Naive thymus-derived CD8-positive, alpha-beta T cell (primary cell): ENCODE data around the gene MAFB. TPM values are rescaled to one million over a fixed set of nuclear protein-coding genes. Genes with fewer than 3 reads are reported as not detected.
A peak's percentile ranks its signal among the peaks of the same experiment; 100 is the strongest.

Source experiments
- ATAC-seq, 2 donors: fragments of 150-1000 bp; cut with Tn5 transposase in 1 of 2; sonication (Bioruptor Pico), chemical (Tn5 transposase) in 1 of 2; 1 replicate in 1 of 2; 2 replicates in 1 of 2; pipeline ENCODE4 v1.10.0; 2021; ENCODE audit warnings: mild to moderate bottlenecking in 2 of 2, moderate library complexity in 2 of 2
- POLR2A ChIA-PET: fragments of 350-600 bp; sonication (Branson Sonifier 250); formaldehyde crosslinking; loops from one replicate; lab custom pipeline; 2021; ENCODE audit warnings: antibody characterized with exemption; lab: Charles Lee
- DNase-seq, 10 donors: peaks; one replicate each; pipeline versions ENCODE4 v3.0.0 to v3.0.0-alpha.2; 2020 to 2022
- H3K27ac Mint-ChIP-seq, 10 donors: one replicate each; pipeline ENCODE4 v1.8.0; 2020 to 2022; ENCODE audit warnings: mild to moderate bottlenecking in 10 of 10, mixed read lengths in 10 of 10, moderate library complexity in 4 of 10, inconsistent platforms in 1 of 10
- H3K27me3 Mint-ChIP-seq, 5 donors: one replicate each; pipeline ENCODE4 v1.8.0; 2021 to 2022; ENCODE audit warnings: mixed read lengths in 5 of 5
- H3K36me3 Mint-ChIP-seq, 3 donors: one replicate each; pipeline ENCODE4 v1.8.0; 2020 to 2022; ENCODE audit warnings: mixed read lengths in 3 of 3, mild to moderate bottlenecking in 2 of 3, inconsistent platforms in 1 of 3
- H3K4me1 Mint-ChIP-seq, 4 donors: one replicate each; pipeline ENCODE4 v1.8.0; 2021 to 2022; ENCODE audit warnings: mixed read lengths in 4 of 4
- H3K4me3 Mint-ChIP-seq, 10 donors: one replicate each; pipeline ENCODE4 v1.8.0; 2020 to 2022; ENCODE audit warnings: mild to moderate bottlenecking in 10 of 10, mixed read lengths in 10 of 10, moderate library complexity in 6 of 10, inconsistent platforms in 1 of 10
- H3K9me3 Mint-ChIP-seq, 9 donors: one replicate each; pipeline ENCODE4 v1.8.0; 2020 to 2022; ENCODE audit warnings: mixed read lengths in 9 of 9, mild to moderate bottlenecking in 3 of 9, inconsistent platforms in 1 of 9, moderate library complexity in 1 of 9
- polyA plus RNA-seq, 3 donors: library from polyadenylated mRNA; unstranded; fragments of 300-500 nt; fragmentation: Illumina TruSeq; gene quantifications; one replicate each; pipeline ENCODE4 v1.2.3, GENCODE V29; 2021
- total RNA-seq, 8 experiments: library from RNA in 2 of 8; stranded (reverse) in 2 of 8; gene quantifications; one replicate each; pipeline ENCODE4 v1.2.3 and lab custom pipeline; 2021 to 2026

MAFB gene
- total and polyA plus RNA-seq, 5 experiments from 2014 or later = 0.08 to 1.3 (median 1.1) TPM; not detected in 2

DNA sequence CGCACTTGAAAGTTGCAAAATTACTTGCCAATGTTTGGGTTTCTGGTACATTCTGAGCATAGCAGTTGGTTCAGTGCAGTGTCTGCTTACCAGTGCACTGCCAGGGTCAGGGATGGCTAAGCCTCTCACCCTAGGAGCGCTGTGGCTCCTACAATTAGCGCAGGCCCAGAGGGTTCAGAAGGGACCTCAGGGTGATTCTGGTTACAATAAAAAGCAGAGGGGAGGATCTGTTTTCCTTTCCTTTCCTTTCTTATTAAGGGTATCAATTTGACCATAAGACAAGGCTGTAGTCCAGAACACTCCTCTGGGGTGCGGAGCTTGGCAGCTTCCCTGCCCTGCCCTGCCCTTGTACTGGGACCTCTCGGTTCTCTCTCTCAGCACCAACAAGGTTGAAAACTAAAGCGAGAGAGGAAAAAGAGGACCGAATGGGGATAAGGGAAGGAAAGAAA, 2.6 kb downstream of the MAFB start:
- no peaks in the 10 kb centered on the region for H3K36me3 Mint-ChIP-seq
- no peak for DNase-seq
- H3K9me3 Mint-ChIP-seq = no peaks in the 10 kb centered on the region
- H3K4me1 Mint-ChIP-seq = peaks cover 7 to 24% (median 10%) of the 10 kb centered on the region in 4 donors
- peaks cover 28 to 81% (median 50%) of the 10 kb centered on the region in 5 donors for H3K27me3 Mint-ChIP-seq
- peak overlapping the region in 4 of 10 donors; percentile 30 to 72 (median 49) for H3K4me3 Mint-ChIP-seq
- no peak overlapping the region for H3K27ac Mint-ChIP-seq
- ATAC-seq = no peak
- POLR2A ChIA-PET = no interaction called here

DNA sequence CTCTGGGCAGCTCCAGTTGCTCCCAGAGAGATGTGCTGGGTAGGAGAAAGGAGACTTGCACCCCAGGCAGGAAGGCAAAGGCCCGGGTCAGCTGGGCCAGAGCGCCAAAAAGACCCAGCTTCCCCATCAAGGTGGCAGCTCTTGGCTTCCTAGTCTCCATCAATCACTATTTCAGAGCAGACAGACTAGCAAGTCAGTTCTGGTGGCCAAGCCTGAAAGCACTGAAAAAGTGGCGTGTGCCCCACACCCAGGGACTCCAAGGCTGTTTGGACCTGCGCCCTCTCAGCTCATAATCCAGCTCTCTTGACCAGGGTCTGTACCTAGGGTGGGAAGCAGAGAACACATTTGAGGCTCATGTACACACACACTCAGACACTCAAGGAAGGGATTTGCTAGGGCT, 3.7 kb downstream of the MAFB start:
- peaks cover 4 to 23% (median 10%) of the 10 kb centered on the region in 4 donors for H3K4me1 Mint-ChIP-seq
- H3K4me3 Mint-ChIP-seq = peak overlapping the region in 1 of 10 donors; percentile 48
- DNase-seq = no peak
- POLR2A ChIA-PET = no interaction called here
- ATAC-seq = no peak
- no peaks in the 10 kb centered on the region for H3K9me3 Mint-ChIP-seq
- no peak overlapping the region for H3K27ac Mint-ChIP-seq
- peaks cover 33 to 81% (median 51%) of the 10 kb centered on the region in 5 donors for H3K27me3 Mint-ChIP-seq
- no peaks in the 10 kb centered on the region for H3K36me3 Mint-ChIP-seq

DNA sequence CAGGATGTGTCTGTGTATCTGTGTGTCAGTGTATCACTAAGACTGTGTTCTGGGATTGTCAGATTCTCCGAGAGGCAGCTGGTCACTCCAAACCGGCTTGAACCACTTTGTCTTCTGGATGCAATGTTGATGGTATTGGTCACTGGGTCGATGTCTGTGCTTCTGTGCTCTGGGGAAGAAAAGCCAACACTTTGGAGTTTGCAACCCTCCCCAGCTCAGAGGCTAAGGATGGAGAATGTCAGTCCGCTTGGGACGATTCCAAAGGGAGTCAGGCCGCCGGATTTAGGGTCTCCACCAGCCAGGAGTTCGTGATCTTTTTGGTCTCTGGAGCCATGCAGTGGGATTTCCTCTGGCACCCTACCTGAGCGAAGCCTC, 5.2 kb downstream of the MAFB start:
- Mint-ChIP-seq H3K4me1 (peaks cover 1 to 16% (median 8%) of the 10 kb centered on the region in 4 donors), H3K27me3 (peaks cover 37 to 82% (median 57%) of the 10 kb centered on the region in 5 donors), H3K27ac (no peak overlapping the region), H3K9me3 (no peaks in the 10 kb centered on the region), H3K36me3 (no peaks in the 10 kb centered on the region), H3K4me3 (peak overlapping the region in 1 of 10 donors; percentile 57)
- ATAC-seq (no peak), DNase-seq (no peak)
- POLR2A ChIA-PET = no interaction called here

DNA sequence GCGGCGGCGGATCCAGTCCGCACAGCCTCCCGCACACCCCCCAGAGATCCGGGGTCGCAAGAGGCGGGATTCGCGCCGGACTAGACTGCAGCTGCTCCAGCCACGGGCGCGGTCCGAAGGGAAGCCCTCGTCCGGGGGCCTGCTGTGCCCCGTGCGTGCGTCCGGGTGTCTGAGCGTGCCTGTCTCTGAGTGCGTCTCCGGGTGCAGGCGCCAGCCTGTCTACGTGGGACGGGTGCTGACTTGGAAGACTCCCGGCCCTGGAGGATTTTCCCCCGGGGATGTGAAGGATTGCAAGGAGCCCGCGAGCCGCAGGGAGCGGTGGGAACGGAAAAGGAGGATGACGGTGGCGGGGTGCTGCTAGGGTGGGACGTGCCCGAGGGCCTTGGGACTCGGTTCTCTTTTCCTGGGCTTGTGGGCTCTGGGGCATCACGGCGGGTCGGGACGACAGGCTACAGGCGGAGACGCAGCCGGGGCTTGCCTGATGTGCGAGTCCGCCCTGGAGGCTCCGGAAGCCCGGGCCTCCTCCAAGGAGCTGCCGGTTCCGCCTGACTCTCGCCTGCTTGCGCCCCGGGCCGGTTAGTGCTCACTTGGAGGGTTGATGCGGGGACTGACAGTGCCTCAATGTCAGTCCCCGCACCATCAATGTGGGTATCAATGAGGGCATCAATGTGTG, 5.7 kb downstream of the MAFB start:
- no peak for DNase-seq
- H3K27ac Mint-ChIP-seq = no peak overlapping the region
- peak overlapping the region in 2 of 10 donors; percentile 15 to 57 for H3K4me3 Mint-ChIP-seq
- H3K9me3 Mint-ChIP-seq = no peaks in the 10 kb centered on the region
- POLR2A ChIA-PET = no interaction called here
- H3K36me3 Mint-ChIP-seq = no peaks in the 10 kb centered on the region
- H3K27me3 Mint-ChIP-seq = peaks cover 37 to 79% (median 57%) of the 10 kb centered on the region in 5 donors
- ATAC-seq = no peak
- peaks cover 1 to 13% (median 7%) of the 10 kb centered on the region in 4 donors for H3K4me1 Mint-ChIP-seq

DNA sequence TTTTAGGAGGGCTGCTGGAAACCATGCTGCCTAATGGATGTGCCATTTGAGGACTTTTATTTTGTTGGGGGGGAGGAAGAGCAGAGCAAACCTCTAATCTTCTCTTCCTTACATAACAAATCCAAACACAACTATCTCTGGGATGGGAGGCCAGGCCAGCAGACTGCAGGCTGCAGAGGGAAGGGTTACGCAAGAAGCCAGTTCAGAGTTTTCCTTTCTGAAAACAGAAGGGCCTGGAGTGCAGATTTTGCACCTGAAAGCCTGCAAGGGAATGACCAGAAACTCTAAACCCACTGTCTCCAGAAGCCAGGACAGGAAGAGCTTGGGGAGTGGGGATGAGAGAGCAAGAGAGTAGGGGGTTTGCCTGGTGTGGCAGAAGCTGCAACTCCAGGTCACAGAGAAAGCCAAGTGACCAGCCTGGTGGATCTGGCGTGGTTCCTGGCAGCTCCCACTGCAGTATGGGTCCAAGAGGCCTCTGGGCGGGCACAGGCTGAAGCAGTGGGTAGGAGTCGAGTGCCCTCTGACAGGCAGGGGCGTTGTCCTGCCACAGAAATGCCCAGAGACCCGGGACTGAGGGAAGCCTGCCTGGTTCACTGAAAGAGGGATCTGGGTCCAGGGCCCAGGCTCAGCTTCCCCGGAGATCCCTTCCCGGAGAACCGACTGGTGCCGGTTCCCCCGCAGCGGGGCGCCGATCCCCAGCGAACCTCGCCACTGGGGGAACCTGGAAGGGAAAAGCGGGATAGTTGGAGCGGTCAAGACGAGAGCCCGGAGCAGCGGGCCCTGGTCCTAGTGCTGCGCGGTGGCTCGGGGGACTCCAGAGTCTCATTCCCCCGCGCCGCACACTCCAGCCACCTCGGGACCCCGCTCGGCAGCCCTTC, 6.7 kb downstream of the MAFB start:
- Mint-ChIP-seq H3K9me3 (peaks cover 0 to 1% (median 0%) of the 10 kb centered on the region in 9 donors), H3K4me1 (peaks cover 1 to 12% (median 7%) of the 10 kb centered on the region in 4 donors), H3K36me3 (no peaks in the 10 kb centered on the region), H3K27me3 (peaks cover 41 to 76% (median 60%) of the 10 kb centered on the region in 5 donors), H3K4me3 (peak overlapping the region in 3 of 10 donors; percentile 12 to 64 (median 19)), H3K27ac (no peak overlapping the region)
- no peak for ATAC-seq
- POLR2A ChIA-PET = no interaction called here
- no peak for DNase-seq

DNA sequence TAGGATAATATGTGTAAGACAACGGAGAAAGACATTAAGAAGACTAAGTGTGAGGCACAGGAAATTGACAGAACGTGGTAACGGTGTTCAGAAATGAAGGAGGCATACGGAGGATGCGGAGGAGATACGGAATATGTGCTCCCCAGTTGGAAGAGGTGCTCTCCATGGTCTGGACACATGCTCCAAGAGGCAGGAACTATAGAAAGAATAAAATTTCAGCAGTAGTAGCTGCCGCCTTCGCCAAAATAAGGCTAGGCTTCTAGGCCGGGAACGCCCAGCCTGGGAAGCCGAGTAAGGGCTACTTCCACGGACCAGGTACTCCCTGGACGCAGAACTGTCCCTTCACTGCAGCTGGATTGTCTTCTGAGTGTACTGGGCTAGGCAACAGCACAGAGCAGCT, 7.4 kb downstream of the MAFB start:
- H3K27me3 Mint-ChIP-seq = peaks cover 40 to 76% (median 60%) of the 10 kb centered on the region in 5 donors
- no peak for DNase-seq
- H3K9me3 Mint-ChIP-seq = peaks cover 0 to 1% (median 0%) of the 10 kb centered on the region in 9 donors
- no peaks in the 10 kb centered on the region for H3K36me3 Mint-ChIP-seq
- no peak overlapping the region for H3K4me3 Mint-ChIP-seq
- no peak overlapping the region for H3K27ac Mint-ChIP-seq
- no peak for ATAC-seq
- H3K4me1 Mint-ChIP-seq = peaks cover 2 to 12% (median 5%) of the 10 kb centered on the region in 4 donors
- POLR2A ChIA-PET = no interaction called here

DNA sequence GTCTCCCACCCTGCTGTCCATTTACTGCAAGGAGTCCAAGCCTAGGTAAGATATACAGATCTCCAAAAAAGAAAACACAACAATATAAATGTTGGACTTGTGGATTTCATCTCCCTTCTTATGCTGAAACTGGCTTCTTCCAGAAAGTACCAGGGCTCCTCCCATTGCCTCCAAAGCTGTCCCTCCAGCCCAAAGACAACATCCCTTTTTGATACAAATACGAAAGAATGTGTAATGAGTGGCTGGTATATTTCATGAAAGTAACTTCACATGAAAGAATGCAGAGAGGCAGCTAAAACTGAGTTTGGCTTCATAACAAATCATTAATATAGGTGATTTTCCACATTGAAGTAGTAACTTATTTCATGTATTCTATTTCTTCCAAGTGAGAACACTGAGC, 7.9 kb downstream of the MAFB start:
- ATAC-seq (no peak), DNase-seq (no peak)
- Mint-ChIP-seq H3K4me3 (no peak overlapping the region), H3K27ac (no peak overlapping the region), H3K36me3 (no peaks in the 10 kb centered on the region), H3K27me3 (peaks cover 36 to 76% (median 60%) of the 10 kb centered on the region in 5 donors), H3K9me3 (peaks cover 0 to 1% (median 0%) of the 10 kb centered on the region in 9 donors), H3K4me1 (peaks cover 2 to 12% (median 6%) of the 10 kb centered on the region in 4 donors)
- POLR2A ChIA-PET = no interaction called here

DNA sequence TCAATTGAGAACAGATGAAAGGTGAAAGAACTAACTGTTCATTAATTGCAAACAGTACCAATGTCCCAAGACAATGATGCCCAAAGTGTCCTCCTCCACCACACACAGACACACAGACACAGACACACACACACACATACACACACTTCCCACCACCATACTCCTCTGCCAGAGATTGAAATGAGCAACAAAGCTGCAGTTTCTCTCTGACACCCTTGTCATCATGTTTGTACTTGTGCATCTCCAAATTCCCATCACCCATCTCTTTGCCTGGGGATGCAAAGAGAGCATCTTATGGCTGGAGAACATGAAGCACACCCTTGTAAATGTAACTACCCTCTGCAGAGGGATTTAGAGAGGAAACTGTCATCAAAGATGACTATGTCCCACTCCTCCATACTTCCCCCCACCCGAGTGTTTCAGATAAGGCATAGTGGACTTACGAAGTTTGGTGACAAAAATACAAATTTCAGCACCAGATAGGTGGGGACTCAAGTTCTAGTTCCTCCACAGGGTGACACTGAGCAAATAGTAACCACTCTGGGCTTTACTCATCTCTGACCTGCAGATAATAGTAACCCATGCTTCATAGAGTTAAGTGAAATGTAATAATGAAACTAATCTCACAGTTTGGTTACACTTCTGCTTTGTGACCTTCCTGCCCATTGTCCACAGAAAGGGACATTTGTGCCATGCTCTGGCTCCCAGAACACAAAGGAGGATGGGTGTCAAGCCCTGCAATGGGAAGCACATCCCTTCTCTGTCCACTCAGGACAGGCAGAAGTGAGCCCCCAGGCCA, 8.7 kb downstream of the MAFB start:
- no peak for ATAC-seq
- Mint-ChIP-seq H3K36me3 (no peaks in the 10 kb centered on the region), H3K4me3 (peak overlapping the region in 1 of 10 donors; percentile 9), H3K27ac (peak overlapping the region in 1 of 10 donors; percentile 17), H3K27me3 (peaks cover 39 to 80% (median 57%) of the 10 kb centered on the region in 5 donors), H3K4me1 (peaks cover 2 to 12% (median 6%) of the 10 kb centered on the region in 4 donors), H3K9me3 (peaks cover 0 to 1% (median 0%) of the 10 kb centered on the region in 9 donors)
- POLR2A ChIA-PET = no interaction called here
- no peak for DNase-seq

DNA sequence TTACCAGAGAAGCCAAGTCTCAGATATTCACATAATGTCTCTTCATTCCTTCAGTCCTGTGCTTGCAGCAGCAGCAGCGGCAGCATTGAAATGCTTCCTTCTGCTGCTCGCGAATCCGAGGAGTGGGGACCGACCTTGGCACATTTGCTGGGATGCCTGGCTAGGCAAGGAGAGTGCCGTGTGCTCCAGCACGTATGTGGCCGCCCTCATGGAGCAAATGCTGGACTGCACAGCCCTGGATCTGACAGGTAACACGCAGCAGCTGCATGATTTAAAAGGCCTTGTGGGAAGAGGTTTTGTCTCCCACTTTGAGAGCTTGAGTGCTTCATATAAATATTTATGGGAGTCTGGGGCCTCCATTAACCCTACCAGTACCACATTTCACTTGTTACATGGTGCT, 9.9 kb downstream of the MAFB start:
- Mint-ChIP-seq H3K27ac (no peak overlapping the region), H3K4me3 (no peak overlapping the region), H3K36me3 (no peaks in the 10 kb centered on the region), H3K4me1 (peaks cover 2 to 12% (median 6%) of the 10 kb centered on the region in 4 donors), H3K9me3 (peaks cover 0 to 1% (median 0%) of the 10 kb centered on the region in 9 donors), H3K27me3 (peaks cover 32 to 70% (median 51%) of the 10 kb centered on the region in 5 donors)
- DNase-seq (no peak), ATAC-seq (no peak)
- POLR2A ChIA-PET = no interaction called here

DNA sequence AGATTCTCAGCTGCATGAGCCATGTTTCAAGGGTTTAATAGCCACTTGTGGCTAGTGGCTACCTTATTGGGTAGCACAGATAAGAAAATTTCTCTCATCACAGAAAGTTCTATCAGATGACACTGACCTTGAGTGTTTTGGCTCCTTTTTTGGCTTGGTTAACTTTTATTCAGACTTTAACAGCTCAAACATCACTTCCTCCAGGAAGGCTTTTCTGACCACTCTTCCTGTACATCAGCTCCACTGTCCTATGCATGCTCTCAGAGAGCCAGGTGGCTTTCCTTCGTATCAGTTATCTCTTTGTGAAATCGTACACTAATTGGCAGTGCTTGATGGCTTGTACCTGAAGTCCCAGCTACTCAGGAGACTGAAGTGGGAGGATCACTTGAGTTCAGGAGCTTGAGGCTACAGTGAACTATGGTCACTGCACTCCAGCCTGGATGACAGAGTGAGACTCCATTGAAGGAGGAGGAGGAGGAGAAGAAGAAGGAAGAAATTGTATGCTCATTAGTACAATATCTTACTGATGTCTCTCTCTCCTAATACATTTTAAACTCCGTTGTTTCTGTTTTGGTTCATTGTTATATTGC, 10.7 kb downstream of the MAFB start:
- DNase-seq = no peak
- POLR2A ChIA-PET = no interaction called here
- peaks cover 29 to 70% (median 52%) of the 10 kb centered on the region in 5 donors for H3K27me3 Mint-ChIP-seq

DNA sequence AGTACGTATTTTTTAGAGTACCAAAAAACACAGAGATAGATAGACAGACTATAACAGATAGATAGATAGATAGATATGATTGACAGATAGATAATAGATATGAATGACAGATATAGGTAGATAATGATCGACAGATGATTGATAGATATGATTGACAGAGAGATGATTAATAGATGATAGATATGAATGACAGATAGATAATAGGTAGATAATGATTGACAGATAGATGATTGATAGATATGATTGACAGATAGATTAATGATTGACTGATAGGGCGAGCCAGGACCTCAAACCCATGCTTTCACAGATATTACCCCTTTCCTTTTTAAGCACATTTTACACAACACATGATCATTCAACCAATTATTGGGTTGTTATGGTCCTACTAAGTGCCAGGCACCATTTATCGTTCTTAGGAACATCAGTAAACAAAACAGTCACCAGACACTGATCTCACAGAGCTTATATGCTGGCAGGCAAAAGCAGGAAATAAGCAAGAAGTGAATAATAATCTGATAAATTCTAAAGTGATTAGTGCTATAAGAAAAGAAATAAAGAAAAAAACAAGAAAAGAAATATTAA, 11.6 kb downstream of the MAFB start:
- Mint-ChIP-seq H3K27ac (no peak overlapping the region), H3K4me1 (peaks cover 0 to 5% (median 2%) of the 10 kb centered on the region in 4 donors), H3K4me3 (no peak overlapping the region), H3K9me3 (peaks cover 0 to 1% (median 0%) of the 10 kb centered on the region in 9 donors), H3K36me3 (no peaks in the 10 kb centered on the region), H3K27me3 (peaks cover 27 to 63% (median 48%) of the 10 kb centered on the region in 5 donors)
- POLR2A ChIA-PET = no interaction called here
- DNase-seq = no peak
- ATAC-seq = no peak

More for the DNA sequence above, 10.7 kb downstream of the MAFB start:
- Mint-ChIP-seq H3K4me3 (no peak overlapping the region), H3K36me3 (no peaks in the 10 kb centered on the region), H3K9me3 (peaks cover 0 to 1% (median 0%) of the 10 kb centered on the region in 9 donors), H3K4me1 (peaks cover 2 to 12% (median 3%) of the 10 kb centered on the region in 4 donors), H3K27ac (no peak overlapping the region)
- no peak for ATAC-seq
